Measurements from ENCODE around the gene CSNK1A1. TPM values are rescaled to one million over a fixed set of nuclear protein-coding genes. Genes with fewer than 3 reads are reported as not detected.
A peak's percentile ranks its signal among the peaks of the same experiment; 100 is the strongest.
"Not testable (repeated sequence)": the region's sequence is repeated elsewhere in the genome, so short reads cannot be mapped to it uniquely, and the experiment has no call there.

CSNK1A1 gene
- total RNA-seq, 1 experiment from 2014 or later = 247 TPM

GRCh38 chr5:149490599-149491485 lies 60.4 kb downstream of the CSNK1A1 start:
- DNase-seq (ENCODE audit: low read depth) = peak; percentile 25

DNA sequence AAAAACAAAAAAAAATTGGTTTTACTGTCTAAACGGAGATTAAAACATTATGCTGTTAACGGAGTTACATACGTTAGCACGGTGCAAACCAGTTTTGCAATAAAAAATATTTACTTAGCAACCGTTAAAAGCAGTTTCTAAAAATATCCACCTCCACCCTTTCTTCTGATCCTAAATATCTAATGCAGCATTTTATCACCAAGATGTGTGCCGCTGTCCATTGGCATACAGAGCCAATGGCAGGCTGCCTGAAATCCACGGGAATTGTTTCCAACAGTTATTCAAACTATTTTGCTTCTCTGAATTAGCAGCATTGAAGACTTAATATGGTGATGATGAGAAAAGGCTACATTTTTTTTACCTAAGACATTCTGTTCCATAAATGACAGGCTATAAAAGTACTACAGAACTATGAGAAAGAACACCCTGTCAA lies 61.6 kb downstream of the CSNK1A1 start:
- DNase-seq (ENCODE audit: low read depth) = peak; percentile 36

DNA sequence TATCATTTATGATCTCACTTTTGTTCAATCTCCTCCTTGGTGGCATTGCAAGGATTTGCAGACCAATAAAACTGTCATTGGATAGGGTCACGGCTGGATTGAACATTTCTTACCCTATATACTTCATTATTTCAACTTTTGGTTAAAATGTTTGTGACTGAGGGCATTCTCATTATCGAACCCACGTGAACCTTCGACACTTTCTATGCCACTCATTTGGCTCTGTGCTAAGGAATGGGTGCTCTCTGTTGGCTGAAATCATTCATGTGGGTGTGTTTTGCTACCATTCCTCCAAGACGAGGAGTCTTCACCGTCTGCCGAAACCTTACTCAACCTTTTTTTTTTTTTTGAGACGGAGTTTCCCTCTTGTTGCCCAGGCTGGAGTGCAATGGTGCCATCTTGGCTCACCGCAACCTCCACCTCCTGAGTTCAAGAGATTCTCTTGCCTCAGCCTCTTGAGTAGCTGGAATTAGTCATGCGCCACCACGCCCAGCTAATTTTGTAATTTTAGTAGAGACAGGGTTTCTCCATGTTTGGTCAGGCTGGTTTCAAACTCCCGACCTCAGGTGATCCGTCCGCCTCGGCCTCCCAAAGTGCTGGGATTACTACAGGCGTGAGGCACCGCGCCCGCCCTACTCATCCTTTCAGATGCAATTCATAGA lies 62.5 kb downstream of the CSNK1A1 start:
- DNase-seq (ENCODE audit: low read depth) = peak; percentile 42

- no peak for DNase-seq (ENCODE audit: low read depth)
Observed at GRCh38 chr5:149487672-149488071, 63.6 kb downstream of the CSNK1A1 start.

GRCh38 chr5:149486726-149487635 lies 64.3 kb downstream of the CSNK1A1 start:
- peak; percentile 74 for DNase-seq (ENCODE audit: low read depth)

DNA sequence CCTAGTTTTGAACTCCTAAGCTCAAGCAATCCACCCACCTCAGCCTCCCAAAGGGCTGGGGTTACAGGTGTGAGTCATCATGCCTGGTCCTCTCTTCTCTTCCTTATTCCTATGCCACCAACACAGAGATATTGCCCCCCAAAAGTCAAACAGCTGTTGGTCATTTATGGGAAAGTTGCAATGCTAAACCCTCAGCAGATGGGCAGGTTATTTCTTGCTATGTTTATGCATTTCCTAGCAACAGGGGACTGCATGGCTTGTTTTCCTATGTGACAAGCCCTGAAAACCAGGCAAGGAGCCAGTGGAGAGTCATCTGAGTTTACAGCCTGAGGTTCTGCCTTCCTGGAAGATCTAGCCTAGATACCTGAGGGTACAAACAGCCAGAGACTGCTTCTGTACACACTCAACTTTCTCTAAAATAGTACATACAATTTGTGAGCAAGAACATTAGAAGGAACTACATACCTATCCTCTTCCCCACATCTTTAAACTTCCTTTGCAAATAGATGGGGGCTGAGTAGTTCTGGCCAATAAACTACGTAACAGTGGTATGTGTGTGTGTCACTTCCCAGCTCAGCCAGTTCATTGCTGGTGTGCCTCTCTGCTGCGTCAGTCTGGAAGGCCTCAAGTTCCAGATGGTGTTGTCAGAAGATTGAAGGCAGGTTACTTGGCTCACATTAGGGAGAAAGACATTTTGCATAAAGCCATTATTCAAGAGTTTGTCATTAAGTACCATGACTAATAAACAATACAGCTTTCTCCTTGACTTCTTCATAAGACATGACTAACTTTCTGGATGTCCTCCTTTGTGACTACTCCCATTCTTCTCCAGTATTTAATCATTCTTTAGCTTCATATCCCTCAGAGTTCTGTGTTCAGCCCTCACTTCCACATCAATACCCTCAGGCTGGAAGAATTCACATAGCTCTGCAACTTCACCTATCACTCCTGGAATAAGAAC lies 65.3 kb downstream of the CSNK1A1 start:
- peak; percentile 100 for DNase-seq (ENCODE audit: low read depth)

GRCh38 chr5:149481485-149481884 lies 69.8 kb downstream of the CSNK1A1 start:
- no peak for DNase-seq (ENCODE audit: low read depth)

DNA sequence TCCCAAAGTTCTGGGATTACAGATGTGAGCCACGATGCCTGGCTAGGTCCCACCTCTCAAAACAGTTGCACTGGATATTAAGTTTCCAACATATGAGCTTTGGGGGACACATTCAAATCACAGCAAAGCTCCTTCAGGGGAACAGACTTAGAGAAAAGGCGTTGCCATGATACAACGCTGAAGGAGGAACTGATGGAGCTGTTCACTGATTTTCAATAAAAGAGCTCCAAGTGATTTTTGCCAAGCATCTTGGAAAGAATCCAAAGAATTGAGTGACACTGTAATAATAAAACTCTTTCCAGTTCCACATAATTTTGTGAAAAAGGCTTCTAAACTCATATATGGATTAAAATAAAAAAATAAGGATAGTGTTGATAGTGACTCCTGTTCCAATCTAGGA lies 72.5 kb downstream of the CSNK1A1 start:
- no peak for DNase-seq (ENCODE audit: low read depth)

DNA sequence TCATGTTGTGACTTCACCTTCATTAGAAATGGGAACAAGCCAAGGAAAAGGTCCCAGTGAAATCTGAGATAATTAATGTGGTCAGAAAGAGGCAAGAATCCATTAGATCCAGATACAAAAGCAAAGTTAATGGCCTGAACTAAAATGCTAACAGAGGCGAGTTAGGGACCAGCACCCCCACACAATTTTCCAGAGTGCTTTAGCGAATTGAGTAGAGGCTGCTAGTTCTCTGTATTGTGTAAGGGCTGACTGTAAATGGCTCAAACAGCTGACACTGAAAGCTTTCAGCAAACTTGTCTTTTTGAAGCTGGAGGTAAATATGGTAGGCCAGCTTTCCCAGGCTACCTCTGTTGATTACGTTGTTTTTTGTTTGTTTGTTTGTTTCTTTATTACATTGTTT lies 75.5 kb downstream of the CSNK1A1 start:
- DNase-seq (ENCODE audit: low read depth) = no peak

DNA sequence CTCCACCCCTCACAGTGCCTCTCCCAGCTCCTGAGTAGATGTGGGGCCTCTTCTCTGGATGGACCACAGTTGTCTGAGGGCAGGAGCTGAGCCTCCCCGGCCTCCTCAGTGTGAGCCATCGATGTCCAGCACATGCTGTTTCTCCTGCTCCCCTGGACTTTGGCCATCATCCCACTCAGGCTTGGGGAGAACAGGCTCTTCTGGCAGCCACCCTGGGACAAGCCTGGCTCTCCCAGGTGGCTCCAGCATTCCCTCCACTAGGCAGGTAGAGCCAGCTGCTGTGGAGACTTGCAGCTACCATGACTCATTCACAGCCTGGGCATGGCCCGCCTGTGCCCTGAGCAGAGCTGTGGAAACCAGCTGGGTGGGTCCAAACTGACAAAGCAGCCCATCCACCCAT lies 77.0 kb downstream of the CSNK1A1 start:
- peak; percentile 48 for DNase-seq (ENCODE audit: low read depth)

- DNase-seq (ENCODE audit: low read depth) = no peak
Observed at GRCh38 chr5:149473441-149473840, 77.8 kb downstream of the CSNK1A1 start.

DNA sequence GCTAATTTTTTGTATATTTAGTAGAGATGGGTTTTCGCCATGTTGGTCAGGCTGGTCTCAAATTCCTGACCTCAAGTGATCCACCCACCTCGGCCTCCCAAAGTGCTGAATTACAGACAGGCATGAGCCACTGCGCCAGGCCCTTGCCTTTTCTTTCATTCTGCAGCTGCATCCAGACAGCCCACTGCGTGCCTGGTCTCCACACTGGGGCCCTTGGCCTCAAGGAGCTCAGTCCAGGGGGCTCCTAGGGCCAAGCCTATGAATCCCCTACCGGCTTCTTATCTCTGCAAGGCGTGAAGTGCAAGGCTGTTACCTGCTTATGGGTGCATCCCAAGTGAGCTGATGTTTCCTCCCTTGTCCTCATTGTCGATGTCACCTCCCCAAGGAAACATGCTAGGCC lies 78.8 kb downstream of the CSNK1A1 start:
- no peak for DNase-seq (ENCODE audit: low read depth)

GRCh38 chr5:149471406-149472183 lies 79.6 kb downstream of the CSNK1A1 start:
- DNase-seq (ENCODE audit: low read depth) = peak; percentile 34

DNA sequence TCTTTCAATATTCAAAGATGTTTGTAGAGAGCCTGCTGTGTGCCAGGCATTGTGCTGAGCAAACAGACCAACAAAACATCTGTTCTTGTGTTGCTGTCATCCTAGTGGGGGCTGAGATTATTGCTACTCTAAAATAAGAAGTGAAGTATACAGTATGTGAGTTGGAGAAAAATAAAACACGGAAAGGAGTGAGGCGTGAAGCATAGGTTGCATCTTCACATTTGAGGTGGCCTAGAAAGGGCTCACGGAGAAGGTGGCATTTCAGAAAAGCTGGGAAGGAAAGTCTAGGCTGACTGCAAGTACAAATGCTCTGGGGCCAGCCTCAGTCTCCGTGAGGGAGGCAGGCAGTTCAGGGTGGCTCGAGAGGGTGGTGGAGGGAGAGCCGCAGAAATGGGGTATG lies 80.3 kb downstream of the CSNK1A1 start:
- DNase-seq (ENCODE audit: low read depth) = no peak

DNA sequence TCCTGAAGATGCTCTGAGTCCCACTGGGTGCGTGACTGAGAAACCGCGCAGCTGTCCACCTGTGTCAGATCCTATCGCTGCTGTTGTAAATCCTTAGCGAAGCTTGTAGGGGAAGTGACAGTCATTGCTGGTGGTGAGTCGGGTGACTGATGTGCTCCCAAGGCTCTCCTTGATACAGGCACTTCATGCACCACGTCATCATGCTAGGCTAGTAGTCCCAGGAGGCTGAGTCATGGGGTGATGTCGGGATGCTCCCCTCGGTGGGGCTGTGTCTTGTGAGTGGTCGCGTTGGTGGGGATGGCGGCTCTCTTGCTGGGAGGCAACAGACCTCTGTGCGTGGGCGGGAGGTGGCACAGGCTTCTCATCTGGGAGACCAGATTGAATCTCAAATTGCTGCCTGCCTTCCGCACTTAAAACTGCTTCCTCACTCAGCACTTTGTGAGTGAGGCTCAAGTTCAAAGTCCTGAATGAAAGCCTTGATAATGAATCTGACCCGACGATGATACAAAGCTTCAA lies 84.7 kb downstream of the CSNK1A1 start:
- peak; percentile 68 for DNase-seq (ENCODE audit: low read depth)

DNA sequence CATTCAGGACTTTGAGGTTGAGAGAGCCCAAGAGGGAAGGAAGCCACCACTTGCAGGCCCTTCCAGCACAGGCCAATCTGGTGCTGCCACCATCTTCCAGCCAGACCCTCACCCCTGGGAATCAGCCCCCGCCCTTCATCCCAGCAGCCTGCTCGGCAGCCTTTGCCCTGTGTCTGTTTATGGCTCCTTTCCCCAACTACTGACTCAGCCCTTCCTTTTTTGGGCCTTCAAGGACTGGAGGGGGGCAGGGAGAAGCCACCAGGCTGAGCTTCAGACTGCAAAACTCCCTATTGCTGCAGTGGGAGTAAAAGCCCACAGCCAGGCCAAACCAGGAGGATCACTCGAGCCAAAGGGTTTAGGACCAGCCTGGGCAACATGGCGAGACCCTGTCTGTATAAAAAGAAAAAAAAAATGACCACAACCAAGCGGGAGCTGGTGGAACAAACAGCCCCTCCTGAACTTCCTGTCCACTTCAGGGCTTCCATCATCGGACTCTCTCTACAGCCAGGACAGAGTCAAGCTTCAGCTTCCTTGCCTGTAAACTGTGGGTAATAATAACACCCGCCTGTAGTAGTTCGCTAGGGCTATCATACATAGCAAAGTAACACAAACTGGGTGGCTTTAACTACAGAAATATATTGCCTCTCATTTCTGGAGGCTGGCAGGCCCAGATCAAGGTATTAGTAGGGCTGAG lies 86.3 kb downstream of the CSNK1A1 start:
- DNase-seq (ENCODE audit: low read depth) = peak; percentile 32

GRCh38 chr5:149461907-149462306 lies 89.3 kb downstream of the CSNK1A1 start:
- DNase-seq (ENCODE audit: low read depth) = not testable (repeated sequence)

- no peak for DNase-seq (ENCODE audit: low read depth)
Observed at GRCh38 chr5:149459891-149460290, 91.3 kb downstream of the CSNK1A1 start.

- DNase-seq (ENCODE audit: low read depth) = no peak
Observed at GRCh38 chr5:149457393-149457763, 93.9 kb downstream of the CSNK1A1 start.
